ENCODE results near the gene NIM1K.
"Not testable (repeated sequence)": the region's sequence is repeated elsewhere in the genome, so short reads cannot be mapped to it uniquely, and the experiment has no call there.

NIM1K gene

GRCh38 chr5:43225649-43226245 lies 33.7 kb downstream of the NIM1K start:
- no peak for DNase-seq (ENCODE audit: low read depth in 2 of 3, low spot score in 2 of 3)

GRCh38 chr5:43227655-43228054 lies 35.6 kb downstream of the NIM1K start:
- DNase-seq (ENCODE audit: low read depth in 2 of 3, low spot score in 2 of 3), result no peak

GRCh38 chr5:43230707-43231106 lies 38.7 kb downstream of the NIM1K start:
- DNase-seq (ENCODE audit: low read depth in 2 of 3, low spot score in 2 of 3), result no peak

- DNase-seq (ENCODE audit: low read depth in 2 of 3, low spot score in 2 of 3), result no peak
These were observed 40.0 kb downstream of the NIM1K start for GRCh38 chr5:43231977-43232376.

GRCh38 chr5:43232943-43233833 lies 41.2 kb downstream of the NIM1K start:
- no peak for DNase-seq (ENCODE audit: low read depth in 2 of 3, low spot score in 2 of 3)

- DNase-seq (ENCODE audit: low read depth in 2 of 3, low spot score in 2 of 3), result no peak
These were observed 41.9 kb downstream of the NIM1K start for GRCh38 chr5:43233946-43234345.

- DNase-seq (ENCODE audit: low read depth in 2 of 3, low spot score in 2 of 3), result no peak
These were observed 44.8 kb downstream of the NIM1K start for GRCh38 chr5:43236653-43237355.

- no peak for DNase-seq (ENCODE audit: low read depth in 2 of 3, low spot score in 2 of 3)
These were observed 50.2 kb downstream of the NIM1K start for GRCh38 chr5:43242196-43242595.

- DNase-seq (ENCODE audit: low read depth in 2 of 3, low spot score in 2 of 3), result no peak
These were observed 51.2 kb downstream of the NIM1K start for GRCh38 chr5:43243270-43243669.

GRCh38 chr5:43244823-43245565 lies 53.0 kb downstream of the NIM1K start:
- DNase-seq (ENCODE audit: low read depth in 2 of 3, low spot score in 2 of 3), result no peak

GRCh38 chr5:43245724-43246385 lies 53.8 kb downstream of the NIM1K start:
- no peak for DNase-seq (ENCODE audit: low read depth in 2 of 3, low spot score in 2 of 3)

- no peak for DNase-seq (ENCODE audit: low read depth in 2 of 3, low spot score in 2 of 3)
These were observed 59.7 kb downstream of the NIM1K start for GRCh38 chr5:43251754-43252153.

GRCh38 chr5:43255704-43256103 lies 63.7 kb downstream of the NIM1K start:
- no peak for DNase-seq (ENCODE audit: low read depth in 2 of 3, low spot score in 2 of 3)

GRCh38 chr5:43256261-43256966 lies 64.4 kb downstream of the NIM1K start:
- no peak for DNase-seq (ENCODE audit: low read depth in 2 of 3, low spot score in 2 of 3)

GRCh38 chr5:43258116-43258515 lies 66.1 kb downstream of the NIM1K start:
- DNase-seq (ENCODE audit: low read depth in 2 of 3, low spot score in 2 of 3), result no peak

- not testable (repeated sequence) for DNase-seq (ENCODE audit: low read depth in 2 of 3, low spot score in 2 of 3)
These were observed 70.2 kb downstream of the NIM1K start for GRCh38 chr5:43262269-43262668.

- no peak for DNase-seq (ENCODE audit: low read depth in 2 of 3, low spot score in 2 of 3)
These were observed 76.3 kb downstream of the NIM1K start for GRCh38 chr5:43268188-43268820.

GRCh38 chr5:43270645-43271044 lies 78.6 kb downstream of the NIM1K start:
- DNase-seq (ENCODE audit: low read depth in 2 of 3, low spot score in 2 of 3), result no peak

GRCh38 chr5:43273552-43273951 lies 81.5 kb downstream of the NIM1K start:
- DNase-seq (ENCODE audit: low read depth in 2 of 3, low spot score in 2 of 3), result no peak
